HG03135 (cell line): Measurements from ENCODE around the gene HERC3.
"Not testable (repeated sequence)": the region's sequence is repeated elsewhere in the genome, so short reads cannot be mapped to it uniquely, and the experiment has no call there.

ENCODE experiments used
- ATAC-seq: cut with Tn5 transposase; IDR thresholded peaks from one replicate; pipeline ENCODE4 v1.9.1; 2021; ENCODE audit warnings: mild to moderate bottlenecking, moderate library complexity; ENCODE audit not compliant: unreplicated experiment

HERC3 gene

DNA sequence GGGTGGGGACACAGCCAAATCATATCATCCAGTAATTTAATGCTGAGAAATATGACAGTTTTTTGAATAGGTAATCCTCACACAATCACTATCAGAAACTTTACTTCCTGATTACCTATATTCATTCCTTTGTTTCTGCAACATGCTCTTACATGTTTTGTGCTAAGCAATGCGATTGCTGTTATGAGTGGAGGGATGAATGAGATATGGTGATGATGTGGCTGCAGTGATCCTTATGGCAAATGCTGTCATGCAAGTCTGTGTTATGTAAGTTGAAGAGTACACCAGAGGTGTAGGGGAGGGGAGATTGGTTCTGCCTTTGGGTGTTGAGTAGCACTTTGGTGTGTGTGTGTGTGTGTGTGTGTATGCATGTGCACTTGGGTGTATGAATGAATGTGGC is 14.6 kb downstream of the HERC3 start:
- ATAC-seq: no peak

DNA sequence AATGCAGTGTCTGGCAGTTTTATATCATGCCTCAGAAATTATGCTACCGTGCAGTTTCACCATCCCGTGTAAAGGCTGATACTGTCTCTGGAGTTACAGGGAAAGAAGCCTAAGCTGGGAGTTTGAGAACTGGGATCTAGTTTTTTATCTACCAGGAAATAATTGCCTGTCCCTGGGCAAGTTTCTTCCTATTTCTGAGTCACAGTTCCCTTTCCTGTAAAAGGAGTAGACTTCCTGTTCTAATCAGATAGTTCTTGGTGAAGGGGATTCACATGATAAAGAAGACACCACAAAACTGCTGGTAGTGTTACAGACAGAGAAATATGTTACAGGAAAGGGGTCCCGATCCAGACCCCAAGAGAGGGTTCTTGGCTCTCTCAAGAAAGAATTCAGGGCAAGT is 17.1 kb downstream of the HERC3 start:
- ATAC-seq: no peak

DNA sequence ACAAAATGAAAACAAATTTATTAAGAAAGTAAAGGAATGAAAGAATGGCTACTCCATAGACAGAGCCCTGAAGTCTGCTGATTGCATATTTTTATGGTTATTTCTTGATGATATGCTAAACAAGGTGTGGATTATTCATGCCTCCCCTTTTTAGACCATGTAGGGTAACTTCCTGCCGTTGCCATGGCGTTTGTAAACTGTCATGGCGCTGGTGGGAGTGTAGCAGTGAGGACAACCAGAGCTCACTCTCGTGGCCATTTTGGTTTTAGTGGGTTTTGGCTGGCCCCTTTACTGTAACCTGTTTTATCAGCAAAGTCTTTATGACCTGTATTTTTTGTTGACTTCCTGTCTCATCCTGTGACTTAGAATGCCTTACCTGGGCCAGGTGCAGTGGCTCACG is 17.5 kb downstream of the HERC3 start:
- not testable (repeated sequence) for ATAC-seq

DNA sequence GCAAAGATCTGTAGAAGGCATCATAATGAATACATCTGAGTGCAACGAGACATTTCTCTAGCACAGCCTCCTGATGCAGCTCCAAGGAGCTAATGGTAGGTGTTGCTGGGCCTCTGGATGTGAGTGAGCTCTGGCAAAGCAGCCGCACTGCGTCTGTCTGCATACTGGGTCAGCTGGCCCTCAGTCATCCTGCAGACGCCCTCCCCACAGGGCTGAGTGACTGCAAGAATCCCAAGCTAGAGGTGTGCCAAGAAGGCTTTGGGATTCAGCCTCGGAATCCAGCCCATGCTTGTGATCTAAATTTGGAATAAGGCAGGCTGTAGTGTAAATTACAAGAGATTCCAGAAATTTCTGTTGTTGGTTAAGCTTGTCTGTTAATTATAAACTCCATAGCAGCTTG is 18.5 kb downstream of the HERC3 start:
- ATAC-seq: no peak

DNA sequence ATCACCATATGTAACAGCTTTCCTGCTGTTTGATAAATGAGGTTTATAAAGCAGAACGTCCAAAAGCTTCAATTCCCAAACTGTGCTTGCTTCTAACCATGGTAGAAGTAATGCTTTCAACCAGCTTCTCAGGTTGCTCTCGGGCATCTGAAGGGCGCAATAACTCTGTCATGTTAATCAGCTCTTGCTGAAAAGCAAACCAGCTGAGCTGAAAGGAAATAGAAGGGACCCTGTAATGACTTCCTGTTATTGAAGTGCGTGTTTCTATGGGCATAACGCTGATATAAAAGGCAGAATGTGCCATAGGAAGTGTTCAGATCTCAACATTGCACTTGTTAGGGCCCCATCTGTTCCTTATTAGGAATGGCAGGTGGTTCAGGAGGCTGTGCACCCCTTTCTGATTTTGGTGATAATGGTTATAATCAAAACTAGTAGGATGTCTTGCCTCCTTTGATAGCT is 21.2 kb downstream of the HERC3 start:
- peak; percentile 75 for ATAC-seq

DNA sequence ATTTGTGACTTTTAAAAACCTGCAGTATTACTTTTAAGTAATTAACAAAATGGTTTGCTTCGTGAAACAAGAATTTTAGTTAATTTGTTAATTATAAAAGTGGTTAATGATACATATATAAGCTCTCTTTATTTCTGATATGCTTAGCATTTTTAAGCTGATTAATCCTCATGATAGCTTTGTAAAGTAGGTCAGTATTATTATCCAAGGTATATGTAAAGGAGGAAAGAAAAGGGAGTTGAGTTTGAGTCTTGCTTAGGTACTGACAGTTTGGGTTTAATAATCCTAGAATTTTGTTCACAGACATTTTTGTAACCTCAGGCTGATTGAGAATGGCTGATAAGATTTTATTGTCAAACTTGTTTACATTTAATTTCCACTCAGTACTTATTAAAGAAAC is 21.8 kb downstream of the HERC3 start:
- ATAC-seq: no peak

DNA sequence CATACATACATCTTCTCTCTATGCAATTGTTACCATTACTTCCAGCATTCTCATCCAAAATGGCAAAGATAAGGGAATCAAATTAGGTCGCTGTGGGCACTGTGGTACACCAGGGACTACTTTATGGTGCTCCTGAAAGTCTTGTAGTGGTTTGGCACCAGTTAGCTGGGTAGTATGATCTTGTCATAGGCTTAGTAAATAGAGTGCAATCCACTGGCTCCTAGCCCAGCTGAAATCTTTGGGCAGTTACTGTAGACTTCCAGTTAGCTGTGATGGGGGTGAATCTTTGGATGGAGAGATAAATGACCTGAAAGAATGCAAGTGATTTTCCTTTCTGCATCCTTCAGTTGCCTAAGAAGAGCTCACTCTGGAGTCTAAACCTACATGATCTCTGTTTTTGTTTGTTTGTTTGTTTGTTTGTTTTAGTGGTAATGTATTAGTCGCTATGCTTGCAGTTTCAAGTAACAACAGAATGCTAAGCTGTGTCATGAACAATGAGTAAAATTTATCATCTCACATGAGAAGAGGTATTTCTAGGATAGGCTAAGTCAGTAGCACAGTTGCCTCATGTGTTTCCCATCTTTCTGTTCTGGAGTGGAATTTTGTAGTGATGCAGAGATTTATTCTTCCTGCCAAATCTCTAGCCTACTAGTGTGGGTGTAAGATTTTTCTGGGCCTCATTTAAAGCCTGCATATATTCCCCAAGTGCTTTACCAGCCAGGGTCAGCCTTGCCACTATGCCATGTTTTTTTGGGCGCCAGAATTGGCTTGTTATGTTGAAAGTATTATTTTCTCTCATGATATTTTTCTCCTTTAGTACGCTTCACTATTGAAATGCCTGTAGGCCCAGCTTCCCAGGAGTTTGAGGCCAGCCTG is 24.2 kb downstream of the HERC3 start:
- no peak for ATAC-seq

DNA sequence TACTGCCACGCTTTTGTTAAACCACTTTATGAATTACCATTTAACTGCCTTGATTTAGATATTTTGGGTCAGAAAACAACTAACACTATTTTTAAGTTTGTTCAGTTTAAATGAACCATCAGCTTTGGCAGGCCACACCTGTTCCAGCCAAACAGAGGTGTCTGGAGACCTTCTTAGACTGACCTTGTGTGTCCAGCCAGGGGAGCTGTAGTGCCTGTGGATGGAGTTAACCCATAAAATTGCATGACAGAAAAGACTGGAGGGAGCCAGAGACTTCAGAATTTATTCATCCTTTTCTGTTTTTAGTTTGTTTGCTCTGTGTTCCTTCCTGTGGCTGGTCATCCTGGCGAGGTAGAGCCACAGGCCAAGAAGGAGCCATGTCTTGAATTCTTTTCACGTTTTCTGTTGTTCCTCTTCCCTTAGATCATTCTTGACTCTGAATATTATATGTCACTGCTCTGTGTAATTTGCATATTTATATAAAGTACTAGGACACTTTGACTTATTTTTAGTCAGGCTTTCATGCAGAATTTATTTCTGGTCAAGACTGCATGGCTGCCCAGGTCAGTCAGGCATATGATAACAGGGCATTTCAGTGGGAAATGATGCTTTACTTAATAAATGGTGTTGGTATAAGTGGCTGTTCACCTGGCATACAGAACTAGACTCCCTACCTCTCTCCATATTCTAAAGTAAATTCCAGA is 26.7 kb downstream of the HERC3 start:
- ATAC-seq: no peak

DNA sequence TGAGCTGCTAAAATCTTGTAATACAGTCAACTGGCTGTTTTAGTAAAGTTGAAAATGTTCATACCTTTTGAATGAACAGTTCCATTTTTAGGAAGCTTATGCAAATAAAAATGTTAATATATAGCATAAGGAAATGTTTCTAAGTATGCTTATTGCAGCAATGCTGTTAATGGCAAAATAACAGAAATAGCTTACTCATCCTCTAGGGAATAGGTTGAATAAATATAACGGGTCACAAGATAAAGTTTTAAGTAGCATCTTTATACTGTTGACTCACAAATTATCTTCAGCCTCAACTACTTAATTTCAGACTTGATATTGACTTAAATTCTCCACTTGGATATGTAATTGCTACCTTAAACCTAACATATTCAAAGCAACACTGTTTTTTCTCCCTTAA is 27.7 kb downstream of the HERC3 start:
- ATAC-seq: no peak

DNA sequence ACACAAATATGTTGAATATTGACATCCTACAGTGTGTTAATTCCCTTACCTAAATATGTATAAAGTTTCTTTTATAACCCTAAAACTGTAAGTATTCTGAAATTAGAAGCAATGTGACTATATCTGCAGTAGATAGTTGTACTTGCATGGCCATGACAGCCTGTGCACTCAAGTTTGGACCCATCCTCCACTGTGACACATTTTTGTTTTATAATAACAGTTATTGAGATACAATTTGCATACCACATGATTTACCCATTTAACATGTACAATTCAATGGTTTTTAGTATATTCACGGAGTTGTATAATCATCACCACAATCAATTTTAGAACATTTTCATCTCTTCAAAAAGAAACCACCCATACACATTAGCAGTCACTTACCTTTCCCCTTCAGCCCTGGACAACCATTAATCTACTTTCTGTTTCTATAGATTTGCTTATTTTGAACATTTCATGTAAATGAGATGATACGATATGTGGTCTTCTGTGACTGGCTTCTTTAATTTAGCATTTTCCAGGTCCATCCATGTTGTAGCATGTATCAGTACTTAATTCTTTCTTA is 29.6 kb downstream of the HERC3 start:
- ATAC-seq: no peak

DNA sequence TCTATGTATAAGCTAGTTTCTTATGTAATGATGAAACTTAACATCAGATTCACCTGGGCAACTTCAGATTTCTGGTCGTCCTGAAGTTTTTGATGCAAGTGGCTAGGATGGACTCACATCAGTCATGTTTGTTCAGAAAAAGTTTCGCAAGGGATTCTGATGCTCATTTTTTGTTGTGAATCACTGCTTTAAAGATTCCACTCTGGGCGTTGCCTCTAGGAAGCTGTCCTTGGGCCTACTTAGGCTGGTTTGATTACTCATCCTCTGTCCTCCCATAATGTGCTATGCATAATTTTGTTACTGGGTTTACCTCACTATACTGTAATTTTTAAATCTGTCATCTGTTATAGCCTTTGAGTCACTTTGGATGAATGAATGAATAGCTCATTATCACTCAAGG is 30.8 kb downstream of the HERC3 start:
- no peak for ATAC-seq

DNA sequence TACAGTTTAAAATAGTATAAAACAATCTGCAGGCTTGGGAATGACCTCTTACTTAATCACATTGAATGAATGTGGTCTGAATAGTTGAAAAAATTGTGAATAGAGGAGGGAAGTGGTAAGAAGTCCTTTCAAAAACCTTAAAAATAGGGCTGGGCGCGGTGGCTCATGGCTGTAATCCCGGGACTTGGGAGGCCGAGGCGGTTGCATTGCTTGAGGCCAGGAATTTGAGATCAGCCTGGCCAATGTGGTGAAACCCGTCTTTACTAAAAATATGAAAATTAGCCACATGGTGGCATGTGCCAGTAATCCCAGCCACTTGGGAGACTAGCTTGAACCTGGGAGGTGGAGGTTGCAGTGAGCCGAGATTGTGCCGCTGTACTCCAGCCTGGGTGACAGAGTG is 36.5 kb downstream of the HERC3 start:
- ATAC-seq: no peak

DNA sequence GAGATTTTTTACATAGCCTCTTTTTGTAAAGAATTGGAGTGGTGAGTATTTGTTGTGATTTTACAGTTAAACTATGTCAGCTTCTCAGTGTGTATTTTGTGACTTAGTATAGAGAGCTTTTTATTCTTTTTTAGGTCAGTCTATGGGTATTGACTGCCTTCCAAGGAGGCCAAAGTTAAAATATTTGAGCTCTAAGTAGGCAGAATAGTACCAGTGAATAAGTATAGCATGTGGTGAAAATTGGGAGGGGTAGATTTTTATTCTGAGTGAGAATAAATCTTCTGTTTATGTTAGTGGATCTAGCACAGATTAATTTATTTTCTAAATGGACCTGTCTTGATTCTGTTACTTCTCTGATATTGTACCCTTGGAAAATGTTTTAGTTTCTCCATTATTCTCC is 37.5 kb downstream of the HERC3 start:
- ATAC-seq: no peak

DNA sequence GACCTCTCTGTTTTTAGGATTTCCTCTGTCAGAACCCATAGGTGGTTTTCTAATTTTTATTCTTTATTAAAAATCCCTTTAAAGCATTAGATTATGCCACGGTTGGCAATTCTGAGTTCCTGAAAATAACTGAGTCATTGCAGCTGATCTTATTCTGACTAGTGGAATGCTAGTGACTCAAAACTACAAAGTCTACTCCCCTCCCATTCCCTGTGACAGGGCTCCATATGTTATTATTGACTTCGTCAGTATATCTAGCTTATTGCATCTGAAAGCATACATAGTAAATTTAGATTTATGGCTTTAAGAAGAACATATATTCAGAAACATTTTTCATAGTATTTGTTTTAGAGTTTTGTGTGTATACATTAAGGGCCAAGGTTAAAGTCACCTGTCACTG is 38.5 kb downstream of the HERC3 start:
- ATAC-seq: no peak

DNA sequence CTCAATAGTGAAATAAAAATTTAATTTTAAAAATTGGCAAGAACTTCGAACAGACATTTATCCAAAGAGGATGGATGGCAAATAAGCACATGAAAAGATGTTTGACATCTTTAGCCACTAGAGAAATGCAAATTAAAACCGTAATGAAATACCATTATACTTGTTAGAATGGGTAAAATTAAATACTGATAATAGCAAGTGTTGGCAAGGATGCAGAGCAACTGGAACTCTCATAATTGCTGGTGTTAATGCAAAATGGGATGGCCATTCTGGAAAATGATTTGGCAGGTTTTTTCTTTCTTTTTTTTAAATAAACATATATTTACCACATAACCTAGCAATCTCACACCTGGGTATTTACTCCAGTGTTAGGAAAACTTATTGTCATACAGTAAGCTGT is 51.7 kb downstream of the HERC3 start:
- ATAC-seq: no peak

DNA sequence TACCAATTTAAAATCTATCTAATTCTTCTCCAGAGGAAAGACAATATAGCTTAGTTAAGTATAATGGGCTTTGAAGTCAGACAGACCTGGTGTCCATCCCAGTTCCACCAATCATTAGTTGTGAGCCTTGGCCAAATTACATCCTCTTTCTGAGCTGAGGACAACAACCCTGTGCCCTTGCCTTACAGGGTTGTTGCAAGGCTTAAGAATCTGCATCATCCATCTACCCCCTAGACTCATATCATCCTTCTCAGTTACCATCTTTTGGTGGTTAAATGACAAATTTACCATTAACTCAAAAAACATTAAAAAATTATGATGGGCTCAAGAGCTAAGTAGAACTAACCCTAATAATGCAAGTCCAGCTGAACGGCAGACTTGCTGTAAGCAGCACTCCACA is 53.7 kb downstream of the HERC3 start:
- no peak for ATAC-seq

DNA sequence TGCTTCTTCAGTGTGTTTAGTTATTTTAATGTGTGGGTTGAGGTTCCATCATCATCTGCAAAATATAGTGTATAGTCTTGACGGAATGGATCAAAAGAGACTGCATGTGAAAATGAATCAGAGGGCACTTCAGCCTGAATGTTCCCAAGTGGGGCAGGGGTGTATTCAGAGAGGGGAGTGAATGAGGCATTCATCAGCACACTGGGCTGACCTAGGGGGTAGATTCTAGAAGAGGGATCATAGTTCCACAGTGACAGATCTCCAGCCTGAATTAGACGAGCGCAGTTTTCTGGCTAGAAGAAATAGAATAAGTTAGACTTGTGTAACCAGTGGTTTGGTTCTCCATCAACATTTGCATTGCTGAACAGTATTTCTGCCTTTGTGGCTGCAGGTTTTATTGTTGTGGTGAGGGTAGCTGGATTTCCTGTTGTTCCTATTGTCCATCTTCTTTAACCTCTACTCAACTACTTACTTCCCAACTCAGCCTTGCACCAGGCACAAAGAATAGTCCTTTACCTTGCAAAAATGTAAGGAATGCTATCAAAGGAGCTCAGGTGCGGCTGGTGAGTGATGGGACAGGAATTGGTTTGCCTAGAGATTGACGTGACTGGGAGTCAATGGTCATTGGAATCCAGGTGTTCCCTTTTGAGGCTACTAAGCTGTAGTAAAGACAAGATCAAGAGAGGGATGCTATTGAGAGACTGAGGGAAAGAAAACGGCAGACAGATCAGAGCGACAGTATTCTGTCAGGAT is 54.4 kb downstream of the HERC3 start:
- ATAC-seq: no peak

DNA sequence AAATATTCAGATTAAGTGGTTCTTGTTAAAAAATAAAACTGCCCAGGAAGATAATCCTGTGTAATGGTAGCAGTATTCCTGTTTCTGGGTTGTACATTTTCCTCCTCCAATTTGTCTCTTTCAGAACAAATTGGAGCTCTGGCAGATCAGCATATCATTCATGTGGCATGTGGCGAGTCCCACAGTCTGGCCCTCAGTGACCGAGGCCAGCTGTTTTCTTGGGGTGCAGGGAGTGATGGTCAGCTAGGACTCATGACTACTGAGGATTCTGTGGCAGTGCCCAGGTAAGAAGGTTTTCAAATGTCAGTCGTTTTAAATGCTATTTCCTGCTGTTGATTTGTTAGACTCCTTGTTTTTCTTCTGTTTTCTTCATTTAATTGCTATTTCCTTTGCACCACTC is 57.4 kb downstream of the HERC3 start:
- no peak for ATAC-seq

DNA sequence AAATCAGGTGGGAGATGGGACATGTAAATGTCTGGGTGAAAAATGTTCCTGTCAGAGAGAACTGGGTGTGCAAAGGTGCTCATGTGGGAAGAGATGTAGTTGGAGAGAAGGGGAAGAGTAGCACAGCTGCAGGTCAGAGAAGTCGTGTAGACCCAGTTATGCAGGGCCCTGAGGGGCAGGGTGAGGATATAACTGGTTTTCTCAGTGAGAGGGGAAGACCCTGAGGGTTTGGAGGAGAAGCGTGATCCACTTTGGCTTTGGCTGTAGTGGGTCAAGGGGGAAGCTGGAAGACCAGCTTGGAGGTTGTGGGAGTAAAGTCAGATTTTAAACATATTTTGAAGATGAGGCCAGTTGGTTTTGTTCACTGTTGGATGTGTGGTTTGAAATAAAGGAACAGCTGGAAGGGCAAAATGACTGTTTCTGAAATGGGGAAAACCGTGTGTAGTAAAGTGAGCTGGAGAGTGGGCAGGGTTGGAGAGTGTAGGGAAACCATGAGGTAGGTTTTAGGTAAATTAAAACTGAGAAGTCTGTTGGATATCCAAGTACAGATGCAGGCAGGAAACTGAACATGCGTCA is 61.2 kb downstream of the HERC3 start:
- ATAC-seq: no peak

DNA sequence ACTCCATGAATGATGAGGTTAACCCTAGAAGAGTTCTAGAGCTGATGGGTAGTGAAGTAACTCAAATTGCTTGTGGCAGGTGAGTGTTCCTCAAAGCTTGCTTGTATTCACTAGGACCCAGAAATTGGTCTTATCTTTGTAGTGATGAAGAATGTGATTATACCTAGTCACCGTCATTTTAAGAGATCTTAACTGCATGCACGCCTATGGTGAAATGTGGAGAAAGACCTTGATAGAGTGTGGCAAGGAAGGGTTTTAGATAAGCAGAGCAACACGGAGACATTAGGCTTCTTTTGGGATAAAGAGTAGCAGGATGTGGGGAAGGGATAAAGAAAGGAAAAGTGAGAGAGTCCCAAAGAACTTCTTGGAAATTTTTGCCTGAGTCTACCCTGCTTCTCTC is 62.9 kb downstream of the HERC3 start:
- no peak for ATAC-seq
